ENCODE measurements around the gene PARVB.
"Not testable (repeated sequence)": the region's sequence is repeated elsewhere in the genome, so short reads cannot be mapped to it uniquely, and the experiment has no call there.

PARVB gene

DNA sequence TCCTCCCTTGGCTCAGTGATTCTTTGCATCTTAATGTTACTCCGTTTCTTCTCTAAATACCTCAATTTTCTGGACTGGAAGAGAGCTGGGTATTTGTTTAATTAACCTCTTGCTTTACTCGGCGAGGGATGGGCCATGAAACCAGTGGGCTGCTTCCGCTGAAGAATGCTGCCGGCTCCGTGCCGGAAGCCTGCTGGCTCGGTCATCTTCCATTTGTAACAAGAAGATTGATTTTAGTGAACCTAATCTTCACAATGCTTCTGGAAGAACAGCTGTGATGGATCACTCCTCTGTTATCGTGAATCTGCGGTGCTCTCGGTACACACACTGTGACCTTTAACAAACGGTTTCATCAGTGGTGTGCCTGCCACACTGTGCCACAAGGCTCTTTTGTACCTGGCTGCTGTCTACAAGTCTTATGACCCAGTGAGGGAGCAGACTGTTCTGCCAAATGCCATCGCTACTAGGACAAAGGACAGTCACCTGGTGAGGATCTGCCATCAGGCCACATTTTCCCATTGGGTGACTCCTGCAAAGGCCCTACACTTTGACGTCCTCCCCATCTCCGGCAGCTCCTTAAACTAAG lies 25.3 kb upstream of the PARVB start:
- DNase-seq (ENCODE audit: low read depth in 2 of 2), result no peak

DNA sequence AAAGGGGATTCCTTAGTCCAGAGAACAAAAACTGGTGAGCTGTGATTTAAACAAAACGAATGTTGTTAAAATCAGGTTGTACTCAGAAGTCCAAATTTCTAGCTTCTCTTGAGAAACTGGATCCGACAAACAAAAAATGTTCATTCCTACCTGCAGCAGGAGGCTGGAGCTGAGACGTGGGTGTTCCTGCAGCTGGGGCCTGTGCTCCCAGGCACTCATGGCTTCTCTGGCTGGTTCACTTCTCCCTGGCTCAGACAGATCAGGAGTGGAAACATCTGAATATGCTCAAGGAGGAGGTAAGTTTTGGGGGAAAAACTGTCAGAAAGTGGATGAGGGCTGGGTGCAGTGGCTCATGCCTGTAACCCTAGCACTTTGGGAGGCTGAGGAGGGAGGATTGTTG lies 24.7 kb upstream of the PARVB start:
- no peak for DNase-seq (ENCODE audit: low read depth in 2 of 2)

DNA sequence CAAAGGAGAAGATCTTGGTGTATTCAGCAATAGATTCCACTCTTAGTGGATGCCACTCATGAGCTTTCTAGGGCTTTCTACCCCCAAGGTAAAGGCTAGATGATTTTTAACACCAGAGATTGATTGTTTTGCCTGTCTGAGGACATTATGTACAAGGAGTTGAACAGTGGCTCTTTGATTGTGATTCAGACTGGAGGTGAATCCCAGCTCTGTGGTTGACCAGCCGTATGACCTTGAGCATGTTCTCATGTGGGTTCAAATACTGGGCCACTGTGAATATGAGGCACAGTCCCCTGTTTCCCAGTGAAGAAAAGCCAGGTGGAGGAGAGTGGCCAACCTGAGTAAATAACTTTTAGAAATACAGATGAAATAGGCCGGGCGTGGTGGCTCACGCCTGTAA lies 24.0 kb upstream of the PARVB start:
- no peak for DNase-seq (ENCODE audit: low read depth in 2 of 2)

DNA sequence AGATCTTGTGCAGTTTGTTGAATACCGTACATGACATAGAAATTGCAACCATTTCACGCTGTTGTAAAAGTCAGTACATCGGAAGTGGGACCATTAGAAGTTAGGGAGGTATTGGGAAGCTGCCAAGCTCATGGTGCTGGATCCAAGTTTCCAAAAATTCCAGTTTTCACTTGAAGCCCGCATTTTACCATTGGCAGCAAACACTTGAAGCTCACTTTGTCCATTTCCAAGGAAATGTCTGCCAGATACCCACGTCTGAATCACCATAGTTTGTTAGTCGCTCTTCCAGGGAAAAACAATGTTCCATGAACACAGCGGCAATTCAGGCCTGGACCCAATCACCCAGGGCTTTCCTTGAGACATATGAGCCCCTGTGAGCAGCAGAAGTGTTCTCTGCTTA lies 22.6 kb upstream of the PARVB start:
- DNase-seq (ENCODE audit: low read depth in 2 of 2), result no peak

DNA sequence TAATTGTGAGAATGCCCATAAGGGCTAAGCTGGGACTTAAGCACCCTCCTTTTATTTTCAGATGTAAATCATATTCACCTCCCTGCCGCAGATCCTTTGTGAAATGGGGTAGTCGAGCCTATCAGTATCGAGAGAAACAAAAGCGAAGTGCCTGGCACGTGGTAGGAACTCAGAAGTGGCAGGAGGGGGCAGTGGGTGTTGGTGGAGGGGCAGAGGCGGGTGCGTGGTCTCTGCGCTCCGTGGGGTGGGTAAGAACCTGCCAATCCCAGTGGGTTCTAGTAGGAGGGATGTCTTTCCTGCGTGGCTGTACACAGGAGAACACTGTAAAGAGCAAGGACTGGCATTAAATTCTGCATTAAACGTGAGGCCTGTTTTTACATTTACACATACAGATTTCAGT lies 21.8 kb upstream of the PARVB start:
- no peak for DNase-seq (ENCODE audit: low read depth in 2 of 2)

DNA sequence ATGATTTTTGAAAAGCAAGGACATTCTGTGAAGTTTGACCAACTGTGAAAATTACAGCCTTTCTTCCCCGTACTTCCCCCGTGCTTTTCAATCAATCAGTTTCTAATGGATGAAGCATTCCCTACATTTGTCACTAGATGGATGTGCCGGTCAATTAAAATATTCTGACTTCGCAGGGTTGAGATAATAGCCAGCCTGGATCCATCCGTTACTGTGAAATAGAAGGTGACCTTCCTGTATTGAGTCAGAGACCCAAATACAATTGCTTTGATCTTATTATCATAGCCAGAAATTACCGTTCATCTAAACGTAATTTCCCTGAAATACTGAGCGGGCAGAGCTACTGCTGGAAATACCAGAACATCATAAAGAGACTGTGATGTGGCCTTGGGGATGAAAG lies 21.1 kb upstream of the PARVB start:
- no peak for DNase-seq (ENCODE audit: low read depth in 2 of 2)

DNA sequence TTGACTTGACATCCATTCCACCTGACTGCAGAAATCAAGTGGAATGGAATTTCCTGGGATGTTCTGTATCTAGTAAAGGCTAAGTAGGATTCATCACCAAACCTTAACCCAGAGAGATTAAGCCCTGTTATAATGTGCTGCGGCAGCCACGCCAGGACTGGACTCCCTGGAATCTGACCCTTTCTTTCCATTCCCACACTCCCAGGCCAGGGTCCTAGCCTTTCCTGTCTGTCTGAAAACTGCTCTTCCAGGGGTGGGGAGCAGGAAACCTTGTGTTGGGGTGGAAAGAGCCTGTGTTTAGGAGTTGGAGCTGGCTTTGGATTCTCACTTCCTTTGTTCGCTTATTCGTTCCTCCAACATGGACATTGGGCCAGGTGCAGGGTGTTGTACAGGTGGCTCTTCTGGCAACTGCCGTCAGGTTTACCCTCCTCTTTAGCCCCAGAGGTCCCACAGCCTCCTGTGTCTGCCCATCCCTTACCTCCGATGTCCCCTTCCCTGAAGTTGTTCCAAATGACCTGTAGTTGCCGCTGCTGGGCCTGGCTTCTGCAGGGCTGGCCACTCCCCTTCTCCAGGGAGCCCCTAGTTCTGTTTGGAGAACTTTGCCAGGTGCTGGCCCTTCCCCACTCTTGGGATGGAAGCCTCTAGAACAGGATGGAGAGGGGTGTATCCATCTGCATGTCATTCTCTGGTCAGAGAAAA lies 20.5 kb upstream of the PARVB start:
- DNase-seq (ENCODE audit: low read depth in 2 of 2), result no peak

DNA sequence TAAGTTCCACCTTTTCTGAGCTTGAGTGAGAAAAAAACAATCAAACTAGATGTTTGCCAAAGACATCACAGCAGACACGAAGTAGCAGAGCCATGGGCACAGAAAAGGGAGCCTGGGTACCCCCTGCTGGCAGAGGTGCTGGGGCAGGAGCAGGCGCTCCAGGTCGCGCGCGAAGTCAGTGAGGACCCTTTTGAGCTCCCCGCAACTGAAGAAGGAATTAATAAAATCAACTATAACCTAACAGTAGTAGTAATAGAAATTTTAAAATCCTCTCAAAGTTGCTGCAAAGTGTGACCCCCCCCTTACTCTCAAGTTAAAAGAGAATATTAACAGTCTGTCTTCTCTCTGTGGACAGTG lies 20.0 kb upstream of the PARVB start:
- no peak for DNase-seq (ENCODE audit: low read depth in 2 of 2)

DNA sequence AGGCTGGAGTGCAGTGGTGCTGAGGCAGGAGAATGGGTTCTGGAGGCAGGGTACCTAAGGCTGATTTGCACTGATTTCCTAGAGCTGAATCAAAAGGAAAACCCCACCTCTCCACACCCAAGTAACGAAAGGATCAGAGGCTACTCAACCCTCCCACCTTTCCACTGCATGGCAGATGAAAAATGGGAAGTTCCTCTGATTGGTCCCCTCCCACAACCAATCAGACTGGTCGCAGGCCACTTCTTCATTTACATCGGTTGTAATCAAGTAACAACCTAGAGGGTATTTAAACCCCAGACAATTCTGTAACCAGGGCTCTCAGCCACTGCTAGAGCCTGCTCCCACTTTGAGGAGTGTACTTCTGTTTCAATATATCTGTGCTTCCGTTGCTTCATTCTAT lies 18.6 kb upstream of the PARVB start:
- no peak for DNase-seq (ENCODE audit: low read depth in 2 of 2)

DNA sequence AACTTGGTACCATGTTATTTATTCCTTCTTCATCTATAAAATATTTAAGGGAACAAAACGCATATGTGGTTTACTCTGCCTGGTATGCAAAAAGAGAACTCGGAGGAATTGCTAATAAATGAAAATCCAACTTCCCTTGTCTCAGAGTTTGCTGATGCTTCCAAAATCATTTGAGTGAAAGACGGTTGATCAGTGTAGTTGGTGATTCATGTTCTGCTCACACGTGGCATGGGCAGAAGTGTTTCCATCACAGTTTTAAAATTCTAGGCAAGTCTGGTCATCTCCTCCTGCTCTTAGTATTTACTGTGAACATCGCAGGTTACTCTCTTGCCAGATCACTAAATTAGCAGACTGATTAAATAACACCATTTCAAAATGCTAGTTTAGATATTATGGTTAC lies 11.9 kb upstream of the PARVB start:
- DNase-seq (ENCODE audit: low read depth in 2 of 2), result no peak

DNA sequence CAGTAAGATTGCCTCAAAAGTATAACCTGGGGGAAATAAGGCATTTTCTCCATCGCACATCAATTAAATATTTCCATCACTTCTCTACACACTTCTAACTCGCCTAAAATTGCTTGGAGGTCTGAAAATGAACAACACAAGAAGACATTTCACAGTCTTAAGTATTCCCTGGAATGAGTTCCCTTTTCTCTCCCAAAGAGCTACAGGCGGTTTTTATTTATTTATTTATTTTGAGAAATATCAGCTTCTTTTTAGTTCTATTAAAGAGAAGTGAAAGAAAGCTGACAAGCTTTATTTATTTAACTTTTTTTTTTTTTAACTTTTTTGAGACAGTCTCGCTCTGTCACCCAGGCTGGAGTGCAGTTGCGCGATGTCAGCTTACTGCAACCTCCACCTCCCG lies 11.5 kb upstream of the PARVB start:
- DNase-seq (ENCODE audit: low read depth in 2 of 2), result no peak

DNA sequence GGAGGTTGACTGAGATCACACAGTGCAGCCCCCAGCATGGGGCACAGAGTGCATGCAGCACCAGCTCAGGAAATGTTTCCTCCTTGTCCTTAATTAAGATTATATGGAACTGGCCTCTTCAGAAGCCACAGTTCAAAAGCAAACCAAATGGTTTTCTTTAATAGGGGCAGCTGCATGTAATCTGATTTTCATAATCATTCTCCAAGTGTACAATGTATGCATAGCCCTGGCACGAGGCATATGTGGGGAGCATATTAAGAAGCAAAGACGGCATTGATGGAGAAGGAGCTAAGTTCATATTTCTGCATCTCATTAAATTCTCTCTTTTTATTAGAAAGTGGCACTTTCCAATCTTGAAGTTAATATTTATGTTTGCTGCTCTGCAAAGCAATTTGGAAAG lies 9.9 kb upstream of the PARVB start:
- DNase-seq (ENCODE audit: low read depth in 2 of 2), result no peak

DNA sequence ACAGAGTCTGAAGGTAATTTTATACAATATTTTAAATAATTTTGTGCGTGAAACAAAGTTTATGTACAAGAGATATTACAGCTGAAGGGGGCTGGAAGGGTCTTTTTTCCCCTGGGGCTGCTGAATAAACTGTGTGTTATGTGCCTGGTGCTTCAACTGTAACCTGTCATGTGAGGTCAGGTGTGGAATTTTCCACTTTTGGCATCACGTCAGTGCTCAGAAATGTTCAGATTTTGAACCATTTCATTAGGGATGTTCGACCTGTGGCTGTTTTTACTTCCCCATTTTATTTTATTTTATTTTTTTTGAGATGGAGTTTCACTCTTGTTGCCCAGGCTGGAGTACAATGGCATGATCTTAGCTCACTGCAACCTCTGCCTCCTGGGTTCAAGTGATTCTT lies 7.5 kb upstream of the PARVB start:
- not testable (repeated sequence) for DNase-seq (ENCODE audit: low read depth in 2 of 2)

DNA sequence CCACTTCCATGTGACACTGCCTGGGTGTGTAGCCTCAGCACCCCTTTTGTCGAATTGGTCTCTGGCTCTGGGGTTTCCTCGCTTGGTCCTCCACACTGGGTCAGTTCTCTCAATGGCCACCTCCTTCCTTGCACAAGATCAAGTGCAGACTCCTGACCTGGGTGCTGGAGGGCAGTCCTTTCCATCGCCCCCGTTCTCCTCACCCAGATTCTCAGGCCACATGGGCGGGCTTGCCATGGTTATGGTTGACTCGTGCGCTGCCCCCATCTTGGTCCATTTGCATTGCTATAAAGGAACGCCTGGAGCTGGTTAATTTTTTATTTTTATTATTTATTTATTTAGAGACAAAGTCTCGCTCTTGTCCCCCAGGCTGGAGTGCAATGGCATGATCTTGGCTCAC lies 5.5 kb upstream of the PARVB start:
- DNase-seq (ENCODE audit: low read depth in 2 of 2), result no peak

DNA sequence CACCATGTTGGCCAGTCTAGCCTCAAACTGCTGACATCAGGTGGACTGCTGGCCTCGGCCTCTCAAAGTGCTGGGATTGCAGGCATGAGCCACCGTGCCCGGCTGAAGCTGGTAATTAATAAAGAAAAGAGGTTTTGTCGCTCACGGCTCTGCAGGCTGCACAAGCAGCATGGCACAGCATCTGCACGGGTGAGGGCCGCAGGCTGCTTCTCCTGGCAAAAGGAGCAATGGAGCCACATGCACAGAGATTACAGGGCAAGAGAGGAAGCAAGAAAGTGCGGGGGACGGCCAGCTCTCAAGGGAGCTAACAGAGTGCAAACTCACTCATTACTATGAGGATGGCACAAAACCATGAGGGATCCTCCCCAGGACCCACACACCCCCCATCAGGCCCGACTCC lies 4.7 kb upstream of the PARVB start:
- DNase-seq (ENCODE audit: low read depth in 2 of 2), result no peak

DNA sequence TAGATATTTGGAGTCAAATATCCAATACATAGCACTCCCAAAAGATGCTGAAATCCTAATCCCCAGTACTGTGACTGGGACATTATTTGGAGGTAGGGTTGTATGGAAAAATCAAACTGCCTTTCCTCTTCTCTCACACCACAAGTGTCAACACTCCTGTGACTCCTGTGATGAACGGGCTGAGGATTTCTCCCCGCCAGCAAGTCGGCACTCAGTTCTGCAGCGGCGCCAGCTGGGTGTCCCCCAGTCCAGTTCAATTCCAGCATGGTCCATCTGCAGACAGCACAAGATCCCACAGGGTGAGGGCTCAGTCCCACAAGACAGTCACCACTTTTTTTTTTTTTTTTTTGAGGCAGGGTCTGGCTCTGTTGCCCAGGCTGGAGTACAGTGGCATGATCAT lies 4.3 kb upstream of the PARVB start:
- DNase-seq (ENCODE audit: low read depth in 2 of 2), result no peak

DNA sequence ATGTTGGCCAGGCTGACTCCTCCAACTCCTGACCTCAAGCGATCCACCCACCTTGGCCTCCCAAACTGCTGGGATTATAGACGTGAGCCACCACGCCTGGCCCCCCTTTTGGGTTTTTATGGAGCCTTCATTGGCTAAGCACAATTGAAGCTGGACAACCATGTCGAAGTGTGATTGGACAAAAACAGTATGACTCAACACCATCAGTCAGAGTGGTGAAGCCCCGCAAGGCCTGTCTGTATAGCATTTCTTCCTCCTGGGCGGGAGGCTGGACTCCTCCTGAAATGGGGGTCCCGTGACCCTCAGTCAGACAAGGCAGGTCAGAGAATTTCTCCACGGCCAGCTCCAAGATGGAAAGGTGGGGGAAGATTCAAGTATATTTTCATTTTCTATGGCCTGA lies 3.1 kb upstream of the PARVB start:
- no peak for DNase-seq (ENCODE audit: low read depth in 2 of 2)

DNA sequence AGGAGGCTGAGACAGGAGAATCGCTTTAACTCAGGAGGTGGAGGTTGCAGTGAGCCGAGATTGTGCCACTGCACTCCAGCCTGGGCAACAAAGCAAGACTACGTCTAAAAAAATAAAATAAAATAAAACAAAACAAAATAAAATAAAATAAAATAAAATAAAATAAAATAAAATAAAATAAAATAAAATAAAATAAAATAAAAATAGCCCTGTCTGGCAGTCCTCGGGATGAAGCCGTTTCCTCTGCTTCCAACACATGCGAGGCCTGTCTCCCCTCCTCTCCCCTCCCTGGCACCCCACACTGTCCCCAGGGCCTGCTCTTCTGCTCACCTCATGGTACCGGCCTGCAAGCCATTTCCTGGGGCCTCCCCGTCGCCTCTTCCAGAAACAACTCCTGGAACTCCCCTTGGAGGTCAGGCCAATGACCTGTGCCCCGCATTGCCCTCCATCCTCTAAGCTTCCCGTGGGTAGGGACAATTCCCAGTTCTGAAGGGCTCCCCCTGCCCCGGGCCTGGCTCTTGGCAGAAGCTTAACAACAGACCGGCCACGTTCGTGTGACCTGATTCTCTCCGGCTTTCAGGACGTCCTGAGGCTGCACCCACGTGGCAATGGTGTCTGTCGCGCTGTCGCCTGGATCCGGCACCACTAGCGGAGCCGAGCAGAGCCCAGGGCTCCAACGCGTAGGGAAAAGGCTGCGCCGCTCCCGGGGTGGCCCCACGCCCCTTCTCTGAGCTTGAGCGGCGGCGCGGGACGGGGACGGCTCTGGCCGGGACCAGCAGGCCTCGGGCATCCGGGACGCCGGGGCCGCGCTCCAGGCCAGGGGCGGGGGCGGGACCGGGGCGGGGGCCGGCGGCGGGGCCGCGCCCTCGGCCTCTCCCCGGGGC lies 456 bp upstream of the PARVB start:
- no peak for DNase-seq (ENCODE audit: low read depth in 2 of 2)

DNA sequence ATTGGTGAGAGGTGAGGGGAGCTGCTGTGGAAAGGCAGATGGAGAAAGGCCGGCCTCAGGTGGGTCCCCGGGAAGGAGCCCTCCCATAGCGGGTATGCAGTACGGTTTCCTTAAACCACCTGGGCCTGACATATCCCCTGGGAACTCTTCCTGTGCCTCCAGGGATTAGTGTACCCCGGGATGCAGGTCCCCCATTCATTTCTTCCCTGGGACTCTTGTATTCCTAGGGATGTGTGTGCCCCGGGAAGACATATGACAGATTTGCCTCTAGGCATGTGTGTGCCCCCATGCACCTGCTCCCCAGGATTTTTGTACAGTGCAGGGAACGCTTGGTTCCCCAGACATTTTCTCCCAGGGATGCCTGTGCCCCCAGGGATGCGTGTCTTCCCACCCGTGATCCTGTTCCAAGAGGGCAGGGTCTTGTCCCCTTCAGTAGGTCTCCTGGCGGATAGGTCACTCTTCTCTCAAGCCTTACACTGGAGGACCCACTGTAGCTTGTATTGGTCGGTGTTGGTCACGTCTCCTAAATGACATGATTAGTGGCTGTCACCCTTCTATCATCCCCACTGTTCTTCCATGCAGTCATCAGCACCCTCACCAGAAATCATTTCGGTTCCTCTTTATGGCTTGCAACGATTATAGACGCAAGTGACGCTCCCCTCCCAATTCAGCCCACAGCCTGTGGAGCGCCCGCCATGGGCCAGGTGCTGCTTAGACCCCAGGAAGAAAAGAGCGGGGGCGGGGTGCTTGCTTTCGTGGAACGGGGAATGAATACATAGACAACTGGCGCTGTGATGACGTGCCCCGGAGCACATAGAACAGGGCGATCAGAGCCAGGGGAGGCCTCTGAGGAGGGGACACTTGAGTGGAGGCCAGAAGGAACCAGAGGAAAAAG lies 1.3 kb downstream of the PARVB start:
- no peak for DNase-seq (ENCODE audit: low read depth in 2 of 2)

DNA sequence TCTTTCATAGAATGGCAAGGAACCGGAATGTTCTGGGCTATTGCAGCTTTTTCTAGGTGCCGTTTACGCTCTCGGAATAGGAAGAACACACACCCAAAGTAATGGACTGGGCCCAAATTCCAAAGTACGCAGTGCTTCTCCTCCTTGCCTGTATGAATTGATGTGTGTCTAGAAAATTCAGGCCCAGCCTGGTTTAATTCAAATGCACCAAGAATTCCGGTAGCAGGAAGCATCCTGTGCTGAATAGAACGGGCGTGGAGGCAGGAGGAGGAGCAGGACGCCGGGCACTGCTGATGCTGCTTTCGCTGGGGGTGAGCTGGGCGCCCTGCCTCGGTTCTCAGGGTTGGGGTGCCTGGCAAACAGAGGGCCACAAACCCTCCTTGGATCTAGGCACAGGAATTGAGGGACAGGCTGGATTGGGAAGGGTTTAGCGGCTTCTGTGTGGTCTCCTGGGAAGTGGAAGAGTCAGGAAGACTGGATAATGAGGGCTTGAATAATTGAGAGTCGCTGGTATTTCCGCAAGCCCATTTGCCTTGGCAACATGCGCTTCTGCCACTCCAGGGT lies 2.0 kb downstream of the PARVB start:
- DNase-seq (ENCODE audit: low read depth in 2 of 2), result no peak

DNA sequence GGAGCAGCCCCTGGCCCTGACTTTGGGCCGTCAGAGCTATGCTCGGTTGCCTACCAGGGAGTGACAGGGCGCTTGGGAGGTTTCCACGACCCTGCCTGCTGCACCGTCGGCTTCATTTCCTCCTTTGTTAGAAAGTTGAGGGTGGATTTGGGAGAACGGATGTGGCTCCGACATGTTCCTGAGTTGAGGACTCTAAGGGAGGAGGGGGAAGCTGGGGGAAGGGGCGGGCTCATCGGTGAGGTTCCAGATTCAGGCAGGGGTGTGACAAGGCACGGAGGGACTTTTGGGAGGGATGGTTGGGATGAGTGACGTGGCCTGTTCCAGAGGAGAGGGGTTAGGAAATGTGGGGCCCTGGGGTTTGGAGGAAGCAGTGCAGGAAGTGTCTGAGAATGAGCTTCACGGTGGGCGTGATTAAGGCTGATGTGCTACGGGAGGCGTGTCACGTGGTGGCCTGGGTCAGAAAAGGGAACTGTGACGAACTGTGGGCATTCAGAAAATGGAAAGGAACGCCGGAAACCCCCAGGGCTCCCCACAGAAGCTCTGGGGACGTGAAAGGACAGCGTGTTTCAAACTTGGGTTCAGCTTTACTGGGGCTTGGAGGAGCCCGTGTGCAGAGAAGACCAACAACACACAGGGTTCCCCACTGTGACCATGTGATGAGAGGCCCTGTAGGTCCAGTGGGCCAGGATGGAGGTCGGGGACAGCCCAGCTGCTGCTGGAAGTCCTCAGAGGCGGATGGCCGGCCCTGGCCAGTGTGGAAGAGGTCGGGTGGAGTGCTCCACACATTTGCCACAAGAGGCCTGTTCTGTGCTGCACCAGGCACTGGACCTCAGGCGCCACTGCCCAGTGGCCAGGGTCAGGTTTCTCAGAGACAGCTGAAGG lies 2.8 kb downstream of the PARVB start:
- peak; percentile 12 to 16 for DNase-seq (ENCODE audit: low read depth in 2 of 2)

All from stimulated activated CD4-positive, alpha-beta T cell treated with anti-CD3 and anti-CD28 coated beads, Interleukin-1b, Interleukin-23, amount 100 ng/mL, for 1 hour (primary cell).